Skeletal muscle satellite cell (primary cell): ENCODE data around the gene CCDC102B.
"Not testable (repeated sequence)": the region's sequence is repeated elsewhere in the genome, so short reads cannot be mapped to it uniquely, and the experiment has no call there.

Source experiments
- H3K27me3 ChIP-seq: 2 replicates; pipeline ENCODE4 v1.7.0; 2013; ENCODE audit warnings: low read length; ENCODE audit not compliant: control insufficient read depth, insufficient read depth
- H3K36me3 ChIP-seq: 2 replicates; pipeline ENCODE4 v1.7.0; 2013; ENCODE audit warnings: mild to moderate bottlenecking, control low read depth, low read length; ENCODE audit not compliant: insufficient read depth
- H3K4me1 ChIP-seq: 2 replicates; pipeline ENCODE4 v1.7.0; 2013; ENCODE audit warnings: low read length; ENCODE audit not compliant: control insufficient read depth, insufficient read depth
- H3K4me2 ChIP-seq: 2 replicates; pipeline ENCODE4 v1.7.0; 2013; ENCODE audit warnings: mild to moderate bottlenecking, low read length
- H3K4me3 ChIP-seq: 2 replicates; pipeline ENCODE4 v1.7.0; 2013; ENCODE audit warnings: low read length
- H3K9ac ChIP-seq: 2 replicates; pipeline ENCODE4 v1.7.0; 2013; ENCODE audit warnings: mild to moderate bottlenecking, low read depth, low read length, moderate library complexity
- H3K9me3 ChIP-seq: replicated peaks from 2 replicates; pipeline ENCODE4 v1.7.0; 2013; ENCODE audit warnings: mild to moderate bottlenecking, control low read depth, low read length

The CCDC102B gene

DNA sequence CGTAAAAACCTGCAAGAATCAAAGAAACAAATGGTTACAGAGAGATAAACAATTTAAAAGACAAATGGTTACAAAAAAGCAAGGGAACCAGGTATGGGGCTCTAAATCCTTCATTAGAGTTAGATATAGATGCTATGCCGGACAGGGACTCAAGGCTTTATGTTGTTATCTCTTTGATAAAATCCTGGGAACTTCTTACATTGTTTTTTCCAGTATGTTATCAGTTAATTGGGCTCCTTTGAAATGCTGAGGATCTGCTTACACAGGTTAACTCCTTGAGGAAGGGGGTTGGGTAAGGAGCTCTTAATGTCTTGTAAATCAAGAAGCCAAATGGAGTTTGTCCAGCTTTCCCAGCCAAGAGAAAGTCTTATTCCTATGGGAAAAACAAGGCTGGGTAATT, 146.0 kb downstream of the CCDC102B start:
- not testable (repeated sequence) for H3K4me2 ChIP-seq, H3K9ac ChIP-seq, H3K27me3 ChIP-seq, H3K36me3 ChIP-seq, H3K4me1 ChIP-seq, H3K4me3 ChIP-seq, H3K9me3 ChIP-seq

DNA sequence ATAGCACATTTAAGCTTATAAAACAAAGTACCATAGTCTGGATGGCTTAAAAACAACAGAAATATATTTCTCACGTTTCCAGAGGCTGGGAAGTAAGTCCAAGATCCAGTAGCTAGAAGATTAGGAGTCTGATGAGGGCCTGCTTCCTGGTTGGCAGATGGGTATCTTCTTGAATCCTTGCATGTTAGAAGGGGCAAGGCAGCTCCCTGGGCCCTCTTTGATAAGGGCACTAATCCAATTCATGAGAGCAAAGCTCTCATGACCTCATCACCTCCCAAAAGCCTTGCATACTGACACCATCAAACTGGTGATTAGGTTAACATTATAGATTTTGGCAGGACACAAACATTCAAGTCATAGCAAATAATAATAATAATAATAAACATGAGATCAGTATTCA, 146.4 kb downstream of the CCDC102B start:
- Histone ChIP-seq H3K9ac (no peak overlapping the region), H3K4me3 (no peak overlapping the region), H3K36me3 (no peaks in the 10 kb centered on the region), H3K4me2 (no peak overlapping the region), H3K9me3 (no peaks in the 10 kb centered on the region), H3K27me3 (no peaks in the 10 kb centered on the region), H3K4me1 (no peaks in the 10 kb centered on the region)

DNA sequence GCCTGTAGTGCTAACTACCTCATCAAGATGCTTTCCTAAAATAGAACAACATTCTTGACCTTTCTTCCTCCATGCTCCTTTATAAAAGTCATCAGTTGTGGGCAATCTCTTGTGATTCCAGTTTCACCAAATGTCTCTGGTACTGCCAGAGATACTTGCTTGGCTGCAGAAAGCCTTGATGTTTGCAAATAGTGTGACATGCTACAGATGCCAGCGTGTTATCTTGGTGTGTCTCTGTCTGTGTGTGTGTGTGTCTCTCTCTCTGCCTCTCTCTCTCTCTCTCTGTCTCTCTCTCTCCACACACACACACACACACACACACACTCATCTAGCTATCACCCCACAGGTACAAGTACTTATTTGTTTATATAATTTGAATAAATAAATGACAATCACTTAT, 146.9 kb downstream of the CCDC102B start:
- Histone ChIP-seq H3K27me3 (no peaks in the 10 kb centered on the region), H3K9ac (no peak overlapping the region), H3K9me3 (no peaks in the 10 kb centered on the region), H3K4me1 (no peaks in the 10 kb centered on the region), H3K4me3 (no peak overlapping the region), H3K36me3 (no peaks in the 10 kb centered on the region), H3K4me2 (no peak overlapping the region)

DNA sequence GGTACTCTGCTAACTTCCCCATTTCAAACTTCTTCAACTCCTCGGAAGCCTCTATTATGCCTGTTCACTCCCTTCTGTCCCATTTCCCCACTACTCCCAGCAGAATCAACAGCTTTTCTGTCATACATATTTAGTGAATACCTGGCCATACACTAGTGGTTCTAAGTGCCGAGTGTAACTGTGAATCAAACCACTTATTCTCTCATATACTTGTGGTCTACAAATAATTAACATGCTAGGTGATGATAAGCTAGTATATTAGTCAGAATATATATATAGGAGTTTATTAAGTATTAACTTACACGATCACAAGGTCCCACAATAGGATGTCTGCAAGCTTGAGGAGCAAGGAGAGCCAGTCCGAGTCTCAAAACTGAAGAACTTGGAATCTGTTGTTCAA, 150.7 kb downstream of the CCDC102B start:
- Histone ChIP-seq H3K9ac (no peak overlapping the region), H3K9me3 (no peaks in the 10 kb centered on the region), H3K36me3 (no peaks in the 10 kb centered on the region), H3K4me3 (no peak overlapping the region), H3K4me1 (no peaks in the 10 kb centered on the region), H3K27me3 (no peaks in the 10 kb centered on the region), H3K4me2 (no peak overlapping the region)

DNA sequence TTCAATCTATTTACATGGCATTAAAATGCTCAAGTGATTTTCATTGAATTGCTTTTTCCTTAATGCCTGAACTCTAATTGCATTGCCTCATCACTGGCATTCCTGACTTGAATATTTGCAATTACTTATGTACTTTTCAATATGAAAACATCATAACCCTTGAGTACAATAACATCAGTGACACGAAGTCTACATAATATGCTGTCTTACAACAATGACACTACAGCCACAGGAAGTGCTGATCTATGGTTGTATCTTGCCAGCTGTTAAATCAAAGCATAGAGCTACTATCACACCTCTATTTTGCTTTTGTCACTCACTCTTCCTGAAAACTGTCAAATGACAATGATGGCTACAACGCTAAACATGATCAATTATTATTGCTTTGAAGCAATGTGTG, 156.9 kb downstream of the CCDC102B start:
- no peak overlapping the region for H3K9ac ChIP-seq
- no peak overlapping the region for H3K4me2 ChIP-seq
- no peak overlapping the region for H3K4me3 ChIP-seq
- no peaks in the 10 kb centered on the region for H3K4me1 ChIP-seq
- no peaks in the 10 kb centered on the region for H3K27me3 ChIP-seq
- no peaks in the 10 kb centered on the region for H3K36me3 ChIP-seq
- H3K9me3 ChIP-seq = no peaks in the 10 kb centered on the region

DNA sequence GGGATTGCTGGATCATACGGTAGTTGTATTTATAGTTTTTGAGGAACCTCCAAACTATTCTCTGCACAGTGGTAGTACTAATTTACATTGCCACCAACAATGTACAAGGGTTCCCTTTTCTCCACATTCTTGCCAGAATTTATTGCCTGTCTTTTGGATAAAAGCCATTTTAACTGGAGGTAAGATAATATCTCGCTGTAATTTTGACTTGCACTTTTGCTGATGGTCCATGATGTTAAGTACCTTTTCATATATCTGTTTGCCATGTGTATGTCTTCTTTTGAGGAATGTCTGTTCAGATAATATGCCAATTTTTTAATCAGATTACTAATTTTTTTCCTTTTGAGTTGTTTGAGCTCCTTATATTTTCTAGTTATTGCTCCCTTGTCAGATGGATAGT, 158.8 kb downstream of the CCDC102B start:
- no peaks in the 10 kb centered on the region for H3K9me3 ChIP-seq
- no peaks in the 10 kb centered on the region for H3K36me3 ChIP-seq
- H3K4me1 ChIP-seq = no peaks in the 10 kb centered on the region
- H3K4me2 ChIP-seq = no peak overlapping the region
- H3K4me3 ChIP-seq = no peak overlapping the region
- H3K9ac ChIP-seq = no peak overlapping the region
- H3K27me3 ChIP-seq = no peaks in the 10 kb centered on the region

DNA sequence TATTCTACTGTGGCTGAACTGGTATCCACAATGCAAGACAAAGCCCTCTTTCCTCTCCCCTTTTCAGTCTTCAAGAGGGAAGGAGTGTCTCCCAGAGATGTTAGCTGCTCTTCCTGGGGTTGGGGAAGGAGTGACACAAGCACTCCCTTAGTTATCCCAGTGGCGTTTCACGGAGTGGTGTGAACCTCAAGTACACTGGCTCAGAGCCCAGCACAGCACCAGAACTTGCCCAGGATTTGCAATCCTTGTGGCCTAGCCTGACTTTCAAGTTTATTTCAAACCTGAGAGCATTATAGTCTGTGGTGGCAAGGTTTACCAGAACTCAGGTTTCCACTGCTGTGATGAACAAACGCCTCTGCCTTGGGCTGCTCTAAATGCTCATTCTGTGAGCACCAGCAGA, 162.5 kb downstream of the CCDC102B start:
- Histone ChIP-seq H3K4me2 (no peak overlapping the region), H3K27me3 (no peaks in the 10 kb centered on the region), H3K4me1 (no peaks in the 10 kb centered on the region), H3K9me3 (no peaks in the 10 kb centered on the region), H3K36me3 (no peaks in the 10 kb centered on the region), H3K4me3 (no peak overlapping the region), H3K9ac (no peak overlapping the region)

DNA sequence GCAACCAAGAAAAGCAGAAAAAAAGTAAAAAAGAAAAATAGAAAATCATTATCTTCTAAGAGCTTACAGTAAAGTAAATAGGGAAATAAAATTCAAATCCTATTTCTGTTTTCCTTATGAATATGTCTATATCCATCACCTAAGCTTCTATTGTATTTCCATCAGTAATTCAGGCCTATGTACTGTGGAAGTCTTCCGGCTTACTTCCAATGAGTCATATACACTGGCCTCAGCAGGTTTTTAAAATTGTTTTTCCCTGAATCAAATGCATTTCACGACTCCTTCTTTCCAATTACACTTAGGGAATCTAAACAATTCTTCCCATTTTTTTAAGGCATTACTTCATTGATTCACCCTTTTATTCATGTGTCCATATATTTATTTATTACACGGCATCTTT, 164.7 kb downstream of the CCDC102B start:
- Histone ChIP-seq H3K9ac (no peak overlapping the region), H3K27me3 (no peaks in the 10 kb centered on the region), H3K4me1 (no peaks in the 10 kb centered on the region), H3K36me3 (no peaks in the 10 kb centered on the region), H3K9me3 (no peaks in the 10 kb centered on the region), H3K4me2 (no peak overlapping the region), H3K4me3 (no peak overlapping the region)

DNA sequence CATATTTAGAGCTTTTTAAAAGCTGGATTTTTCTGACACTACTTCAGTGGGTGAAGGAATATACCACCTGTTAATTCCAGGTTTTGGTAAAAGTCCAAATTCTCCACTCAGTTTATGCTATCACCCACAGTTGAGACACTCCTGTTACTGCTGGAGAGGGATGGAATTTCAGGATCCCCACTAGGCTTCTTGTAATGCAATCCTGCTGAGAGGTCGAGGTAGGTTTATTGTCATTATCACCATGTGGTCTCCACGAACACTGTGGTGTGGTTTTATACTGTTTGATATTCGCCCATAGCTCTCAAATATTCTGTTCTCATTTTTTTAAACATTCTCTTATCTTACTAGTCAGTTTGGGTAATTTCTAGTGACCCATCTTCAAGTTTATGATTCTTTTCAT, 167.9 kb downstream of the CCDC102B start:
- Histone ChIP-seq H3K36me3 (no peaks in the 10 kb centered on the region), H3K9ac (no peak overlapping the region), H3K4me1 (no peaks in the 10 kb centered on the region), H3K9me3 (no peaks in the 10 kb centered on the region), H3K27me3 (no peaks in the 10 kb centered on the region), H3K4me2 (no peak overlapping the region), H3K4me3 (no peak overlapping the region)

DNA sequence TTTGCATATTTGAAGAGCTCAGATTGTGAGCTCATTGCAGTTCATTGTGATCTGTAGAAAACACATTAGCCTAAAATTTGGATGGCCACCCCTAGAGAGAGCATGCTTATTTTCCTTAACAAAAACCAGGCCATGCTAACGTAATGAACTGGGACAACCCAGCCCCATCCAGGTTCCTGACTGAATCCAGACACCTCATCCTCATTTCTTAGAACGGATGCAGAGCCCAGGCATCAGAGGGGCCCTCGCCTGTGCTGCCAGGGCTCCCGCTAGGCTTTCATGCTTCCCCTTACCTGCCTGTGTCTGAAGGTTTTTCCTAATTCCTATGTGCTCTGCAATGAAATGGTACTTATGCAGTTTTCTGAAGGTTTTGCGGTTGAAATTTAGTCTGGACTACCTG, 171.1 kb downstream of the CCDC102B start:
- Histone ChIP-seq H3K27me3 (no peaks in the 10 kb centered on the region), H3K36me3 (no peaks in the 10 kb centered on the region), H3K9me3 (no peaks in the 10 kb centered on the region), H3K4me3 (no peak overlapping the region), H3K4me1 (no peaks in the 10 kb centered on the region), H3K9ac (no peak overlapping the region), H3K4me2 (no peak overlapping the region)

DNA sequence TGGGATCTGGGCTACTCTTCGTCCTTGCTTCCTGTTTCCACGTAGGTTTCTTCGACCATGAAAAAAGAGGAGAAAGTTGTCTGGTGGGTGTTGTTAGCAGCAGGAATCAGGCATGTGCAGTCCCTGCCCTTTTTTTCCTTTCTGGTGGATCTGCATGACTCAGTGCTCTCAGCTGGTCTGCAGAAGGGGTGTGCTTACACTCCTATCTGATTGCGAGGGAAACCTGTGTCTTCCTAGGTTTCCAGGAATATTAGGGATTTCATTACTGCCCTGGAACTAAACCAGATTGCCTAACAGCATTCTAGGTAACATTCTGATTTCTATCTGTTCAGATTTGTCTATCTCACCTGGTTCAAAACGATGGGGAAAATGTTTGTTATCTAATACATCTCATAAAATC, 174.3 kb downstream of the CCDC102B start:
- Histone ChIP-seq H3K4me3 (no peak overlapping the region), H3K9ac (no peak overlapping the region), H3K4me2 (no peak overlapping the region), H3K9me3 (no peaks in the 10 kb centered on the region), H3K4me1 (no peaks in the 10 kb centered on the region), H3K27me3 (no peaks in the 10 kb centered on the region), H3K36me3 (no peaks in the 10 kb centered on the region)

DNA sequence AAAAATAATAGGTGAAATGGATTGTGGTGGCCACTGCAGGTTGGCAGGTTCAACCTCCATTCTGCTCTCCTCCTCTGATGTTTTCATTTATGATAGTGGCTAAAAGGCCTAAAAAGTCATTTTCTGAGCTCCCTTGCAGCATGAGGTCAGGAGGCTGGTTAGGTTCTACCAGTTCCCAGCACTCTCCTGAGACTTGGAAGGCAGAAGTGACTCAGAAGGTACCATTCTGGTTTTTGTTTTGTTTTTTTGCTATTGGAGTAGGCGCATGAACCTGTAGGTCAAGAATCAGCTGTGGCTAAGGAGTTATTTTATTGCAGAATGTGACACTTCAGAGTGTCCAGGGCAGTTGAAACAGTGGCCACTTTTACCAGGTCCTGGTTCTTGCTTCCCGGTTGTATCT, 181.9 kb downstream of the CCDC102B start:
- Histone ChIP-seq H3K9ac (no peak overlapping the region), H3K27me3 (no peaks in the 10 kb centered on the region), H3K4me2 (no peak overlapping the region), H3K9me3 (no peaks in the 10 kb centered on the region), H3K4me1 (no peaks in the 10 kb centered on the region), H3K36me3 (no peaks in the 10 kb centered on the region), H3K4me3 (no peak overlapping the region)

DNA sequence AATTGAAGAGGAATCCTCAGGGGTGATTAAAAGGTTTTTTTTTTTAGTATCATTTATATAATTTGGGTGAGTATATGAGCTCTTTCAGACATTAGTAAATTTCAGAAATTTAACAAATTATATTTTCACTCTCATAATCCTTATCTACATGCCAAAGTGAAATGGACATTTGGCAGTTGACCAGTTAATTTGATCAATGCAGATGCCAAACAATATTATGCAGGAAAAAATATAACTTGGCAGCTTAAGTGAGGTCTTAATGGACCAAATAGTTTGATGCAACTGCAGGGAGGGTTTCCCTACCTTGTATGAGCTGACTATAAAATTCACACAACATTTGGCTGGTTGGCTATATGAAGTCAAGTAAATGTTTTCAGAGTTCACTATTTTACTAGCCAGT, 185.2 kb downstream of the CCDC102B start:
- Histone ChIP-seq H3K9me3 (no peaks in the 10 kb centered on the region), H3K4me1 (no peaks in the 10 kb centered on the region), H3K9ac (no peak overlapping the region), H3K4me2 (no peak overlapping the region), H3K36me3 (no peaks in the 10 kb centered on the region), H3K27me3 (no peaks in the 10 kb centered on the region), H3K4me3 (no peak overlapping the region)
